NCI-H526 treated with DMSO at 0.1 percent for 48 hours (cell line): ENCODE measurements around the gene PEX10.
A peak's percentile ranks its signal among the peaks of the same experiment; 100 is the strongest.

ENCODE experiments used
- DNase-seq: peaks from one replicate; lab custom pipeline; 2025; lab: John Stamatoyannopoulos, UW

Gene PEX10

DNA sequence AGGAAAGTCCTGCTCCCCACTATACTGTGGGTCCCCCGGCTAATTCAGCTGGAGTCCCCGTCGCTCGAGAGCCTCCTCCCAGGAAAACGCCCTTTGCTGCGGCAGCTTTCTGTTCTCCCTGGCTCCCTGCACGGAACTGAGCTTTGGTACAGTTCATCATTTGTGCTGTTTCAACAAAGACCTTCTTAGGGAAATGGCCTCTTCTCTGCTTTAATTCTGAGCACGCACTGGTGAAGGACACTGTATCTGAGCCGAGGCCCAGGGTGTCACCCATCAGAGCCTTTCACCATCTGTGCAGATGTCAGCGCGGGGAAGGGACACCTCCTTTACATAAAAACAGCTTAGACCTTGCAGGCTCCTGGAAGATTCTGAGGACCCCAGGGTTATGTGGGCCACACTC is 13.5 kb upstream of the PEX10 start:
- DNase-seq, result no peak

DNA sequence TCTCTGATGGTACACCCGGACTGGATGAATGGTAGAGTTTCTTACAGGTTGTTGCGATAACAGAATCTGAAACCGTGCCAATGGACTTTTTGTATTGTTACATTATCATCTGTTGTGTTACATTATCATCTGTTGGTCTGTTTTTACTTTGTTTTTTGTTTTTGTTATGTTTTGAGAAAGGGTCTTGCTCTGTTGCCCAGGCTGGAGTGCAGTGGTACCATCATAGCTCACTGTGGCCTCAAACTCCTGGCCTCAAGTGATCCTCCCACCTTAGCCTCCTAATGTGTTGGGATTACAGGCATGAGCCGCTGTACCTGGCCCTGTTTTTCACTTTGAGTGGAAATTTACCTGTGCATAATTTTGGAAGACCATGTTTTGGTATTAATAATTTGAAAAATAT is 10.2 kb upstream of the PEX10 start:
- DNase-seq, result no peak

DNA sequence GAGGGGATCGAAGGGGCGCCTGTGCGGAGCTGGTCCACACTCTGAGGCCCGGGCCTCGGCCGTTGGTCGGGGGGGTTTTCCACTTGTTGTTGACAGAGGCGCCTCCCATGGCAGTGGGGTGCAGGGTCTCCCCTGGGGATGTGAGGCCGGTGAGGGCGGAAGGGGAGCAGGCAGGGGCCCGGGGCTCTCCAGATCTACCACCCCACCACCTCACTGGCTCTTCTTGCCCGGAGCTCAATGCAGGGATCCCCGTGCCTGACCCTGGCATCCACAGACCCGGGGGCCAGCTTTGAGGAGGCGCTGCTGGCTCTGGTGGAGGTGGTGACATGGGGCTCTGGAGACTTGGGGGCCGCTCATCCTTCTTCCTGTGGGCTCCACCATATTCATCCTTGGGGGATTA is 7.1 kb upstream of the PEX10 start:
- no peak for DNase-seq

DNA sequence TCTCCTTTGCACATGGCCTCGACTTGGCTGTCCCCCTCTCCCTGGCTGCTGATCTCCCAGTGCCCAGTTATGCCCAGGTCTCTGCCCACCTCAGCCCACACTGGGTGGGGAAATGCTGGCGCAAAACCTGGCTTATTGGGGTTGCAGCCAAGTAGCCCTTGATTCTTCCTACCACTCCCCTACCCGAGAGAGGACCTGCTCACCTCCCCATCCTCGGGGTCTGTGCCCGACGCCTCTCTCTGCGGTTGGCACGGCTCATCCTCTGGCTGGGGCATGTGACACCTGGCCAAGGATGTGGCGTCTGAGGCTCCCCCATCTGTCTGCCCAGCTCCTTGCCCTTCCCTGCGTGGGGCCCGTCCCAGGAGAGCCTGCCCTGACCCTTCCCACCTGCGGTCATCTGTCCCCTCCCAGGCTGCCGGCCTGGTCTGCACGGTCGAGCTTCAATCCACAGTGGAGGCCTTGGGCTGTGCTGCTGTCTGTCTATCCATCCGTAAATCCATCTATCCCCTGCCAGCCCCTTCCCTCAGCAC is 6.5 kb upstream of the PEX10 start:
- no peak for DNase-seq

DNA sequence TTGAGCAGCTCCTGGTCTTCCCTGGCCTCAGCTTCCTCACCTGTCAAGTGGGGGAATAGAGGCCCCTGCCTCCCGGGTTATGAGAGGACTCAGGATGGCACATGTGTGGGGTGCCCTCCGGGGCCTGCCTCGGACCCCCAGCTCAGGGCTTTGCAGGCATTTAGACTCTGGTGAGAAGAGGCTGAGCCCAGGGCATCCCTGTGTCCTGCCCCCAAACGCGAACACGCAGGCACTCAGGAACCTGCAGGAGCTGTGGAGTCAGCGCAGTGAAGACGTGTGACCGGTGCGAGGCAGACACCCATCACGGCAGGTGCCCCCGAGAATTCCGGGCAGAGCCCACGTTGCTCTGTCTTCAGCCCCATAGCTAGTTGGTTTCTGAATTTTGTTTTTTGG is 5.5 kb upstream of the PEX10 start:
- no peak for DNase-seq

DNA sequence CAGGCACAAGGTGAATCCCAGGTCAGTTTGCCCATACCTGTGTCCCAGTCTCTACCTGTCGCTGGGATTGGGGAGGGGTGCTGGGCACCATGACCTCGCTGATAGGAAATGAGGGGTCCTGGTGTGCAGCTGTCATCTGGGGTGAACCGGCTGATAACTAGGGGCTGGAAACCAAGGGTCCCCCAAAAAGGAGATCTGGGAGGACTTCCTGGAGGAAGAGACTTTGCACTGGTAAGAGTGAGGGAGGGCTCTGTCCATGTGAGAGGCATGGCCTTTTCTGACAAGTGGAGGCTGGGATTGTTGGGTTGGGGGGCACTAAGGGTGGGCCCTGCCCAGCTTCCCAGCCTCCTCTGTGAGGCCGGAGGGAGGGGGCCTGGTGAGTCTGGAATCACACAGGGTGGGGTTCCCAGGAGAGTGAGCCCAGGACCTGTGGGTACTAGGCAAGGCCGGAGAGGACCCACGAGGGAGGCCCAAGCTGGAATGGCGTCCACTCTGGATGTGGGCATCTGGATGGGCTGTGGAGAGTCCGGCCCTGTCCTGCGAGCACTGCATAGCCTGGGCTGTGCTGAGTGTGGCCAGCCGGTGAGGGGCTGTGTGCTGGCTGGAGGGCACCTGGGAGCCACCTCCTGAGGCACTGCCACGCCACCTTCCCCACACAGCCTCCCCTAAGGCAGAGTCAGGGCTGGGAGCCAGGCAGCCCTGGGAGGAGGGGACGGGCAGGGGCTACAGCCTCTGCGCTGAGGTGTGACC is 4.9 kb upstream of the PEX10 start:
- DNase-seq, result no peak

DNA sequence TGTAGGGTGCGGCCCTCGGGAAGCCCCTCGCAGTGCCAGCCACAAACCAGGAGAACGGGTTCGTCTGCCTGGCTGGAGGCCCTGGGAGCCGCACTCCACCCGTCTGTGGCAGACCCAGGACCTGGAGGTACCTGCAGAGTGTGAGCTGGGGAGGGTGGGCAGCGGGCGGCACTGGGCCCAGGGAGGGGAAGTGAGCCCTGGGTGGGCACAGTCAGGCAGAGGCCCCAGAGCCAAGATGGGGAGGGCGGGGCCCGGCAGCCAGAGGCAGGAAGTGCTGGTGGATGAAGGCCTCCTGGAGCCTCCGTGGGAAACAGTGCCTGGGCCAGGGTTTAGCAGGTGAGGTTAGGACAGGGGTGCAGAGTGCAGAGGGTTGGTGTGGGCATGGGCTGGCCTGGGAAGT is 4.0 kb upstream of the PEX10 start:
- no peak for DNase-seq

DNA sequence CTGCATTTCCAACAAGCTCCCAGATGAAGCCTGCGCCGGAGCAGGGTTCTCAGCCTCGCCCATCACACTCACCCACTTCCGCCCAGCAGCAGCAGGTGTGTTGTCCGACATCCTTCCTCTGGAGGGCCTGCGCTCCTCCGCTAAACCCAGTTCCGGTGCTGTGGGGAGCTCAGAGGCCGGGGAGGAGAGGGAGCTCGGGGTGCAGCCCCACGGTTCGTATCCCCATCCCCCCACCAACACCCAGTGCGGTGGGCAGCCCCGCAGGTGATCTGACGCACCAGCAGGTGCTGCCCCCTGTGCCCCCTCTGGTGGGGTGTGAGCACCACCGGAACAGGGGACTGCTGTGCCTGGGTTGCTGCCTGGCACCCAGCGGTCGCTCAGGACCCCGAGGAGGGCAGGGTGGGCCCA is 3.4 kb upstream of the PEX10 start:
- DNase-seq, result peak; percentile 10

DNA sequence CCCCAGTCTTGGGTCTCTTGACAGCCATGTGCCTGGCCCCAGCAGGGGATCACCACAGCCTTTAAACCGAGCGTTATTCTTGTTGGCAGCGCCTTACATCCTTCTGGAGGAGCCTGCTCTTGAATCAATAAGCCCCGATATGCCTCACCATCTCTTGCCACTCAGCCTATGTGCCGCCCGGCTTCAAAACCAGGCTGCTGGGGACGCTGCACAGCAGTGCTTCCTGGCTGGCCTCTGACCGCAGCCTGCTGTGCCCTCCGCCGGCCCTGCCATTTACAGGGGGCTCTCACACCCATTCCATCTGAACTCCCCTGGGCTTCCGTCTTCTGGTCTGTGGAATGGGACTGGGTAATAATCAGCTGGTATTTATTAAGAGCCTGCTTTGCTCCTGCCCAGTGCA is 3.0 kb upstream of the PEX10 start:
- no peak for DNase-seq

DNA sequence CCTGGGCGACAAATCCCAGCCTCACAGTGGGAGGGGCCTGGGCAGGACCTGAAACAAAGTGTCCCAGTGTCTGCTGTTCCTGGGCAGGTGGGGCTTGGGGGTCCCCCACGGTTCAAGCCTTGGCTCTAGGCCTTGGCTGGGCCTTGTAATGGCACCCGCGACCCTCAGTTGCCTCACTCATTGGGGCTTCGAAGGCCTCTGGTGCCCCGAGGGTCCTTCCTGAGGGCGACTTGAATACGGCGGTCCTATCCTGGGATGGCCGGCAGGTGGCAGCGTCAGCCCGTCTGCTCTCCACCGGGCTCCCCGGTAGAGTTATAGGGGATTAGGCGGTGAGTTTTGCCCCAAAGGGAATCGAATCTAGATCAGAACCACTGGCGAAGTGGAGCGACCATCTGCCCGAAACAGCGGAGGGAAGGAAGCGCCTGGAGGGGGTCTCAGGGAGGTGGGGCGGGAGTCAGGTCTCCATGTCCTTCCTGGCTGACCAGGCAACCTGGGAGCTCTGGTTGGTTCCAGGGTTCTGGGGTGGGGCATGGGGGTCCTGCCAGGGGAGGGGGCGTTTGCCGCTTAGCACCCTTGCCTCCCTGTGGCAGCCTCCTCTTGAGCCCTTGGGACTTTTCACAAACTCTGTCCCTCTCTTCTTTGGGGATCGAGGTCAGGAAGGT is 2.1 kb upstream of the PEX10 start:
- peak; percentile 32 for DNase-seq

DNA sequence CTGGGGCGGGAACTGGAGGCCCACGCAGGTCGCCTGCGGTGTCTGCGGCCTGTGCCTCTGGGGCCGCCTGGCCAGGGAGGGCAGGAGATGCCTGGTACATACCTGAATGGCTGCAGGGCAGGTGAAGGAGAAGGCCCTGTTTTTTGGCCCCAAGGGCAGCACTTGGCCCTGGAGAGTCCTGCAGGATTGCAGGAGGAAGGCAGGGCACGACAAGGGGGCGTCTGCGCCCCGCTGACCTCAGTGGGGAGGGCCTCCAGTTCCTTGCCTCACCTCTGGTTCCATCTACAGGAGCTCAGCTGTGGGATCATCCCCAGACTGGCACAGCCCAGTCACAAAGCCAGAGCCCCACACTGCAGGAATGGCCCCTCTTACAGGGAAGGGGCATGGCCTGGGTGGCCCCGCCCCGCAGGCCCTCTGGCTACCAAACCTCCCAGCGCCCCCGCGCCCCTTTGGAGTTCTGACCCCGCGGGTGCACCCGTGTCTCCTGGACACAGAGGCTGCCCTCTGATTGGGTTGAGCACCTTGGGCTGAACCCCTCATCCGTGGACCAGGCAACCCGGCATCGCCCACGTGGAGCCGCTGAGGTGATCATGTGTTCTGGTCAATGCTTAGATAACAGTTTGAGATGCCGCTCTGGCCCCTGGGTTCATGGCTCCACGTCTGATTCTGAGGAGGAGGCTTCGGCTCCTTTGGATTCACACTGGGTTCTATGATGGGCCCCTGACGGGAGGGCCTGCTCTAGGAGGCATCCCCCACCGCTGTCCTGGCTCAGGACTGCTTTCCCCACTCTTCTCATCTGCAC is 1.3 kb upstream of the PEX10 start:
- no peak for DNase-seq

DNA sequence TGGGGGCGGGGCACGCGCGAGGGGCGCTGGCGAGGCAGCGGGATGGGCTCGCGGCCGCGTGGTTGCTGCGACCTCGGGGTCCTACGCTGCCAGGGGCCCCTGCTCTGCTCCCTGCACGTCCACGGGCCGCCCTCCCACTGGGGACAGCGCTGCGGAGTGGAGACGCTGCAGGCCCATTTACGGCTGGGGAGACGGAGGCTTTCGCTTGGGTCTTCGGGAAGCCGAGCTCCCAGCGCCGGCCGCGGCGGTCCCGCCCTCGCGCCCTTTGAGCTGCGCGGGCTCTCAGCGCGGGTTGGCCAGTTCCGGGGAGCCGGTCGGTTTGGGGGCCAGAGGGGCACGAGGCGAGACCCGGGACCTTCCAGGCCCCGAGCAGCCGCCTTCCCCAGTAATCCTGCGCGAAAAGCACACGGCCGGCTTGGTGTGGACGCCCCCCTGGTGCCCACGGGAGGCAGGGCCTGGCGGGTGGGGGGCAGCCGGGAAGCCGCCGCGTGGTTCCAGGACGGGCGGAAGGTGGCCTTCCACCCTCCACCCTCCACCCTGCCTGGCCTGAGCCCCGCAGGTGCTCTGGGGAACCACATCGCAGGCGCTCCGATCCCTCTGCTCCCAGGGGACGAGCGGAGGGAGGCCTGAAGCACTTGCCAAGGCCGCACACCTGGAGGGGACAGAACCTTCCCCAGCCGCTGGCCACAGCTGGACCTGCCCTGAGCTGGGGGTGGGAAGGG is 570 bp upstream of the PEX10 start:
- DNase-seq, result no peak

DNA sequence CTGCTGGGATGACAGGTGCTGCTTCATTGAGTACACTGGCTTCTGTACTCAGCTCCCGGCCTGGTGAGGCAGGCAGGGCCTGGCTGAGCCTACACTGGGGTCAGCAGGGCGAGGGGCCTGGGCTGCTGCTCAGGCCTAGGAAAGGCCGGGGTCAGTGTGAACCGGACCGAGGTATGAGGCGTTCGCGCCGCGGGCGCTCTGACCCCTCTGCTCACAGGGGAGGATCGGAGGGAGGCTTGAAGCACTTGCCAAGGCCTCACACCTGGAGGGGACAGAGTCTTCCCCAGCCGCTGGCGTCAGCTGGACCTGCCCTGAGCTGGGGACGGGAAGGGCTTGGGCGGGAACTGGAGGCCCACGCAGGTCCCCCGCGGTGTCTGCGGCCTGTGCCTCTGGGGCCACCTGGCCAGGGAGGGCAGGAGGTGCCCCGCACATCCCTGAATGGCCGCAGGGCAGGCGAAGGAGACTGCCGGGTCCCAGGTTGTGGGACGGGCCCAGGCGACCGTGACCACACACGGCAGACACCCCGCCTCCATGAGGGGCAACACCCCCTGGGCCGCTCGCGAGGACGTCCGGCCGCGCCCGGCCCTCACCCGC is 466 bp downstream of the PEX10 start:
- DNase-seq, result no peak

DNA sequence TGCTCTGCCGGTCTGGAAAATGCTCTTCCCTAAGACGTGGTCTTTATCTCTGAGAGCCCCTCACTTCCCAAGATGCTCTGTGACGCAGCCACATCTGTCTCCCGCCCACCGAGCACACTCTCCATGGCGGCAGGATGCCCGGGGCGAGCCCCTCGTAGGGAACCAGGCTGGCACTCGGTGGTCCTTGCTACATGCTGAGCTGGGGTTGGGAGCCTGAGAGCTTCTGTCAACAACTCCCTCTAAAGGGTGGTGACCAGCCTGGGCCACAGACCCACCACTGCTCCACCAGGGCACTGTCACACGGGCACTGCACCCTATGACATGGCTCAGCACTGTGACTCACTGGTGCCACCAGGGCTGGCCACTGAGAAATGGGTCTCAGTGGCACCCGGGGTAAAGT is 2.6 kb downstream of the PEX10 start:
- DNase-seq, result no peak

DNA sequence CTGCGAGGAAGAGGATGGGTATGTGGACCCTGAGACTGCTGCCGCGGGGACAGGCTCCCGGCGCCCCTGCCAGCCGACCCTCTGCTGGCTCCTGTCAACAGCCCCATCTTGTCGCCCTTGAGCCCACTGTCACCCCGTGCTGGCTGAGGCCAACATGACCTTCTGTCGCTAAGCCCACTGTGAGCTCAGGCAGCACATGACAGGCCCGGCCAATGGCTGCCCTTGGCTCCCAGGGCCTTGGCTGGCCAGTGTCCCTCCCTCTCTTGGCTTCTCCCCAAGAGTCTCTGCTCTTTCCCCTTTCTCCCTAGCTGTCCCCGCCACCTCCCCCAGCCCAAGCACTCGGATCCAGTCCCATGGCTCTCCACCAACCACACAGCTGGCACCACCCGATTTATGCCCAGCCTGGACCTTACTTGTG is 3.5 kb downstream of the PEX10 start:
- no peak for DNase-seq

DNA sequence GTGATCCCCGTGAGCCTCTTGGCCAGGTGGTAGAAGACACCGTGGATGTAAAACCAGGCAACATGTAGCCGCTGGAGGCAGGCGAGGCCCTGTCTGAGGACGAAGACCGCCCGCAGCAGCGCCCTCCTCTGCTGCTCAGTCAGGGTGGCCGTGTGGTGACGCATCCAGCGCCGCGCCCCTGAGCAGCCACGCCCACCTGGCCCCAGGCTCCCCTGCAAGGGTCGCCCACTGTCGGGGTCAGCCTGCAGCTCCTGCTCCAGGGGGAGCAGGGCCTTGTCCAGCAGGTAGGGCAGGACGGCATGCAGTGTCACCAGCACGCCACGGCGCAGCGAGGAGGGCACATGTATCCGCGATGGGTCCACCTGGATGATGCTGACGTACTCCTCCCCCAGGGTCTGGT is 3.9 kb downstream of the PEX10 start:
- no peak for DNase-seq

DNA sequence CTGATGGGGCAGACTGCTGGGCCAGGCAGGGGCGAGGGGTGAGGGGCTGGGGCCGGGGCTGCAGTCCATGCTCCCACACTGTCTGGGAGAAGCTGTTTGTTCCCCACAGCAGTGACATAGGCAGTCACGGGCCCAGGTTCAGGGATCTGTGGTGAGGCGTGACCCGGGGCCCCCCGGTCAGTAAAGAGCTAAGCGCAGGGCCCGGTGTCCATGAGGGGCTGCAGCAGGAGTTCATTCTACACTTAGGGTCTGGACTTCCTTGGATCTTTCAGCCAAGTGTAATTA is 4.4 kb downstream of the PEX10 start:
- DNase-seq, result no peak

DNA sequence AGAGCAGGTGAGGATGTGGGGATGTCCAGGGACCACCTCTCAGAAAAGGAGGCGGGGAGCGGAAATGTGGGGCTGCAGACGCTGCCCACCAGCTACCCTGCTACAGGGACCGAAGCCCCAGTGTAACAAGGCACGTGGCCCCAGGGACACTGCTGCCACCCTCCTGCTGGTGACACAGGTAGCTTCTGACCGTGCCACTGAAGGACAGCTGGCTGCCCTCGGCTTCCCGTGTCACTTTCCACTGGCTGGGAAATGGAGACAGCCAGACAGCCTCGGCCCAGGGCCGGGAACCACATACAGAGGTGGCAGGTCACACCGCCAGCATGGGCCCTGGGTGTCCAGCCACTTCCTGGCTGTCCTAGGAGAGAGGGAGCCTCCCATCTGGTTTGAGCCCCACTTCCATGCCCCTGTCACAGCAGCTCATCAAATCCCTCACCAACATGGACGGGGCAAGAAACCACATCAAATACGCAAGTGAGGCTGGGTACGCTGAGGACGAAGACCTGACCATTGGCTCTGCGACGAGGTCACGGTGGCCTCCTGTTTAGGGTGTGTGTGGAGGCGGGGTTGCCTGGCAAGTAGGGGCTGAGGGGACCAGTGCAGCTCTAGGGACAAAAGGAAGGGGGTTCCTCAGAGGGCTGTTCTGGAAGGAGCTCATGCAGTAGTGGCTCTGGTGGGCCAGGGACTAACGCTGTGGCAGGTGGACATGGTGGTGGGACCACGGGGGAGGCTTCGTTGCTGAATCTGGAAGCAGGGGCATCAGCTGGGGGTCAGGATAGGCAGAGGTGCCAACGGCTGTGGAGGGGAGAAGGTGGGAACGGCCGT is 5.0 kb downstream of the PEX10 start:
- no peak for DNase-seq

DNA sequence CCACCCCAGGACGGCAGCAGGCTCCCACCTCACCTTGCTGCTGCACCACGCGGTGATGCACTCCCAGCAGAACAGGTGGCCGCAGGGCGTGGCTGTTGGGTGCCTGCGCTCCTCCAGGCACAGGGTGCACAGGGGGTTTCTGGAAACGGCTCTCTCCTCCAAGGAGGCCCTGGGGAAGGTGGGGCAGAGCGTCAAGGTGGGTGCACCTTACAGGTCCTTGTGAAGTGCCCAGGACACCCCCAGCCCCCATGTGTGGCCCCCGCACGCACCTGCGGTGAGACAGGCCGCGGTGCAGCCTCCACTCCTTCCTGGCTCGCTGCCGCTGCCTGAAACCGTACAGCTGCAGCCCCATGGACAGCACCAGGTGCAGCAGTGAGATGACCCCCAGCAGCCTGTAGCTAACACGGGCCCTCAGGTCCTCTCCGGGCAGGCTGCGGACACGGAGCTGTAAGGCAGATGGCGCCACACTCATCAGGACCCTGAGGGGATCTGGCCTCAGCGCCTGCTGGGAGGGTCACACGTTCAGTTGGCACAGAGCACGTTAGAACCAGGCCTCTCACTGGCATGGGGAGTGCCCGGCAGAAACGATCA is 5.8 kb downstream of the PEX10 start:
- no peak for DNase-seq

DNA sequence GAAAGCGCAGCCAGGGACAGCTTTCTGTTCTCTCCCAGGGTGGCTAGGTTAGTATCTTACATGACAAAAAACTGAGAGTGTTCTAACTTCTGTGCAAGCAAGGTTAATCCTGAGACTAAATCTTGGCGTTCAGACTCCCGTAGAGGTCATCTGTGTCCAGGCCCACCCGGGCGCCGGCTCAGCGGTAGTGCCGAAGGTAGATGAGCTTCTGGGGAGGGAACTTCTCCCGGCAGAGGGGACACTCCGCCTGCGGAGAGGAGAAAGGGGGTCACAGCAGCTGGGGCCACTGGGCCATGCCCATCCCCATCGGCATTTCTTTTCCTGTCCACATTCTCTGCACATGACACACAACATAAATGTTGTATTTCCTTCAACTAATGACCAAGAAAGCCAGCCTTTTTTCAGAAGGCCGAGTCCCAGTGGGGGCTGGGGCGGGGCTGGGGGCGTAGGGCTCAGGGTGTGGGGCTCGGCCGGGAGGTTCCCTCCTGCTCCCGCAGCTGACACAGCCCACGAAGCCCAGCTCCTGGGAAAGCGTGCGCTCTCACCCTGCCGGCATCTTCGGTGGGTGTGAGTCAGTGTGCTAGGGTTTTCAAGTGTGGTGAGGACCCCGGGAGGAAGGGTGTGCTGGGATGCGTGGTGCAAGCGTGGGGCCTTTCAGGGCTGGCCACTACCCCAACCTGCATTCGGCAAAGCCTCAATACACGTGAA is 6.6 kb downstream of the PEX10 start:
- no peak for DNase-seq
